Measurements from ENCODE around the gene FEV. TPM values are rescaled to one million over a fixed set of nuclear protein-coding genes. Genes with fewer than 3 reads are reported as not detected.

Gene FEV
- total RNA-seq, 1 donor from 2014 or later = not detected

GRCh38 chr2:218995561-218995960, 10.6 kb upstream of the FEV start:
- Histone ChIP-seq H3K4me3 (ENCODE audit: low read length in 3 of 3) (peak overlapping the region in 1 of 3 donors; percentile 66), H3K4me1 (ENCODE audit: control insufficient read depth in 3 of 3, insufficient read depth in 3 of 3, low read length in 3 of 3) (peaks cover 20 to 26% (median 24%) of the 10 kb centered on the region in 3 donors), H3K27ac (ENCODE audit: low read depth, low read length) (no peak overlapping the region), H3K36me3 (ENCODE audit: control insufficient read depth in 3 of 3, insufficient read depth in 3 of 3, low read length in 3 of 3) (no peaks in the 10 kb centered on the region), H3K9me3 (ENCODE audit: control insufficient read depth in 3 of 3, low read length in 3 of 3) (no peaks in the 10 kb centered on the region), H3K9ac (ENCODE audit: low read depth in 1 of 3, low read length in 3 of 3) (no peak overlapping the region), H3K27me3 (ENCODE audit: control insufficient read depth in 3 of 3, insufficient read depth in 3 of 3, low read length in 3 of 3) (peaks cover 70% of the 10 kb centered on the region in 3 donors)

- H3K27ac ChIP-seq (ENCODE audit: low read depth, low read length) = no peak within 1 kb of the TSS
- H3K27me3 ChIP-seq (ENCODE audit: control insufficient read depth in 3 of 3, insufficient read depth in 3 of 3, low read length in 3 of 3) = peaks cover 75 to 80% (median 78%) of the 10 kb centered on the region in 3 donors
- H3K4me3 ChIP-seq (ENCODE audit: low read length in 3 of 3) = peak within 1 kb of the TSS; percentile 23 to 66 (median 54)
- no peaks in the 10 kb centered on the region for H3K9me3 ChIP-seq (ENCODE audit: control insufficient read depth in 3 of 3, low read length in 3 of 3)
- H3K4me1 ChIP-seq (ENCODE audit: control insufficient read depth in 3 of 3, insufficient read depth in 3 of 3, low read length in 3 of 3) = peaks cover 20 to 26% (median 24%) of the 10 kb centered on the region in 3 donors
- H3K9ac ChIP-seq (ENCODE audit: low read depth in 1 of 3, low read length in 3 of 3) = peak within 1 kb of the TSS in 2 of 3 donors; percentile 45
- H3K36me3 ChIP-seq (ENCODE audit: control insufficient read depth in 3 of 3, insufficient read depth in 3 of 3, low read length in 3 of 3) = no peaks in the 10 kb centered on the region
Measured at GRCh38 chr2:218993345-218994315, 8.6 kb upstream of the FEV start, which contains the start of gene CRYBA2. CRYBA2 (minus strand) TSS chr2:218993422; CDS start chr2:218993176, 246 bp downstream.

DNA sequence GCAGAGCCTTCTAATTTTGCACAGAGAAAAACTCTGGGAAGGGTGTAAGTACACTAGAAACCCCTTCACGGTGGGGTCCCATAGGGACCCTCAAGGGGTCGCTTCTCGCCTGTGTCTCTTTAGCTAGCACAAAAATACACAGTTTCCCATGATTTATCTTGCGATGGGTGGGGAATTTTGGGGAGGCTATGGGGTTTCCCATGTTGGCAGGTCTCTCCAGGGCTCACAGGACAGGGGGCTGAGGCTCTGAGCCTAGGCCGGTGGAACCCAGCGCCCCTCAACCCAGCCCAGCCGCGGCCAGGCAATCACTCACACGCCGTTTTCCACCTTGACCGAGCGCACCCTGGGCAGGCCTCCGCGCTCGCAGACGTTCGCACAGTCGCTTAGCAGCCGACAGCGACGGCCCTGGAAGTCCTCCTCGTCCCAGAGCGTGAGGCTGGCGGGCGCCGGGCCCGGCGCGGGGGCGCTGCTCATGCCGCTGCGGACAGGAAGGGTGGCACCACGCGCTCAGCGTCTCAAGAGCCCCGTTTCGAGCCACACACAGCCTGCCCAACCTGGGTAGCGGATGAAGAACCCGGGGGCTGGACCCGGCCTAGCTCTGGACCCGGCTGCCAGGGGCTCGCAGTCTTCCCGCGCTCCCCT, 7.8 kb upstream of the FEV start:
- Histone ChIP-seq H3K9ac (ENCODE audit: low read depth in 1 of 3, low read length in 3 of 3) (peak overlapping the region in 1 of 3 donors; percentile 45), H3K4me1 (ENCODE audit: control insufficient read depth in 3 of 3, insufficient read depth in 3 of 3, low read length in 3 of 3) (peaks cover 20 to 26% (median 24%) of the 10 kb centered on the region in 3 donors), H3K27me3 (ENCODE audit: control insufficient read depth in 3 of 3, insufficient read depth in 3 of 3, low read length in 3 of 3) (peaks cover 80 to 88% (median 84%) of the 10 kb centered on the region in 3 donors)

DNA sequence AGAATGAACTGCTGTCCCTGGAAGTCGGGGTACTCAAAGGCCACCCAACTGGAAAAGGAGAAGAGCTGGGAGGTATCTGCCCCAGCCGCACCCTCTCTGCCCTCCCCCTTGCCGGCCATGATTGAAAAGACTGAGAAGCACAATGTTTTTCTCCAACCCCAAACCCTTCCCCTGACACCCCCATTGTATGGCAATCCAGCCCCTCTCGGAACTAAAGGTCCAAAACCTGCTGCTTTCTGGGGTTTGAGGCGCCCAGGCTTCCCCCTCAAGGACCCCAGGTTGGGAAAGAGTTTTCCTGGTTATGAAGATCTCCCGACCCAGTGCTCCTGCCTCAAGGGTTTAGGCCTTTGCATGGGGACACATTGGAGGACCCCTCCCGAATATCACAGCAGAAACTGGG, 7.2 kb upstream of the FEV start:
- peaks cover 86 to 93% (median 87%) of the 10 kb centered on the region in 3 donors for H3K27me3 ChIP-seq (ENCODE audit: control insufficient read depth in 3 of 3, insufficient read depth in 3 of 3, low read length in 3 of 3)
- no peak overlapping the region for H3K4me3 ChIP-seq (ENCODE audit: low read length in 3 of 3)
- no peak overlapping the region for H3K9ac ChIP-seq (ENCODE audit: low read depth in 1 of 3, low read length in 3 of 3)
- H3K9me3 ChIP-seq (ENCODE audit: control insufficient read depth in 3 of 3, low read length in 3 of 3) = no peaks in the 10 kb centered on the region
- no peak overlapping the region for H3K27ac ChIP-seq (ENCODE audit: low read depth, low read length)
- H3K36me3 ChIP-seq (ENCODE audit: control insufficient read depth in 3 of 3, insufficient read depth in 3 of 3, low read length in 3 of 3) = no peaks in the 10 kb centered on the region
- peaks cover 20 to 26% (median 24%) of the 10 kb centered on the region in 3 donors for H3K4me1 ChIP-seq (ENCODE audit: control insufficient read depth in 3 of 3, insufficient read depth in 3 of 3, low read length in 3 of 3)

More for the DNA sequence above, 7.8 kb upstream of the FEV start:
- Histone ChIP-seq H3K9me3 (ENCODE audit: control insufficient read depth in 3 of 3, low read length in 3 of 3) (no peaks in the 10 kb centered on the region), H3K27ac (ENCODE audit: low read depth, low read length) (no peak overlapping the region), H3K36me3 (ENCODE audit: control insufficient read depth in 3 of 3, insufficient read depth in 3 of 3, low read length in 3 of 3) (no peaks in the 10 kb centered on the region), H3K4me3 (ENCODE audit: low read length in 3 of 3) (peak overlapping the region in 2 of 3 donors; percentile 54 to 66)

DNA sequence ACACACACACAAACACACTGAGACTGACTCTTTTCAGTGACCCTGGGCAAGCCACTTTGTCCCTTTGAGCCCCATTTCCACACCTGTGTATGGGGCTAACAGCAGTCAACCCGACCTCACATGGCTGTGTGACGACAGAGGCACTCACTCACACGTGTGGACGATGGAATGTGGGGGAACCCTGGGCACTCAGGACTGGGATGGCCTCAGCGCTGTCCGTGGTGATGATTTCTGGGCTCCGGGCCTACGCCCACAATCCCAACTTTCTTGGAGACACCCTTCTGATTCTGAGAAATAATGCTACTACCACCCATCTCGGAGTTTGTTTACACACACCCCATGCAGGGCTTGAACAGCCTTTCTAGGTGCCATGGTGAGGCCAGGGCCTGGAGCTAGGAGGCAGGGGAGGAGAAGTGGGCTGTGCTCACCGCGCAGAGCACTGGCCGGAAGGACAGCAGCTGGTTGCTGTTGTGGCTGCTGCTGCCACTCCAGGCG, 6.7 kb upstream of the FEV start:
- Histone ChIP-seq H3K36me3 (ENCODE audit: control insufficient read depth in 3 of 3, insufficient read depth in 3 of 3, low read length in 3 of 3) (no peaks in the 10 kb centered on the region), H3K9me3 (ENCODE audit: control insufficient read depth in 3 of 3, low read length in 3 of 3) (no peaks in the 10 kb centered on the region), H3K4me1 (ENCODE audit: control insufficient read depth in 3 of 3, insufficient read depth in 3 of 3, low read length in 3 of 3) (peaks cover 20 to 26% (median 24%) of the 10 kb centered on the region in 3 donors), H3K9ac (ENCODE audit: low read depth in 1 of 3, low read length in 3 of 3) (no peak overlapping the region), H3K27ac (ENCODE audit: low read depth, low read length) (no peak overlapping the region), H3K27me3 (ENCODE audit: control insufficient read depth in 3 of 3, insufficient read depth in 3 of 3, low read length in 3 of 3) (peaks cover 90 to 97% (median 91%) of the 10 kb centered on the region in 3 donors), H3K4me3 (ENCODE audit: low read length in 3 of 3) (no peak overlapping the region)

GRCh38 chr2:218990612-218991011, 5.6 kb upstream of the FEV start:
- Histone ChIP-seq H3K27ac (ENCODE audit: low read depth, low read length) (no peak overlapping the region), H3K4me3 (ENCODE audit: low read length in 3 of 3) (no peak overlapping the region), H3K9me3 (ENCODE audit: control insufficient read depth in 3 of 3, low read length in 3 of 3) (no peaks in the 10 kb centered on the region), H3K4me1 (ENCODE audit: control insufficient read depth in 3 of 3, insufficient read depth in 3 of 3, low read length in 3 of 3) (peaks cover 12 to 18% (median 16%) of the 10 kb centered on the region in 3 donors), H3K36me3 (ENCODE audit: control insufficient read depth in 3 of 3, insufficient read depth in 3 of 3, low read length in 3 of 3) (no peaks in the 10 kb centered on the region), H3K9ac (ENCODE audit: low read depth in 1 of 3, low read length in 3 of 3) (no peak overlapping the region), H3K27me3 (ENCODE audit: control insufficient read depth in 3 of 3, insufficient read depth in 3 of 3, low read length in 3 of 3) (peaks cover 95 to 98% (median 95%) of the 10 kb centered on the region in 3 donors)

- Histone ChIP-seq H3K27ac (ENCODE audit: low read depth, low read length) (no peak overlapping the region), H3K4me1 (ENCODE audit: control insufficient read depth in 3 of 3, insufficient read depth in 3 of 3, low read length in 3 of 3) (peaks cover 12 to 19% (median 16%) of the 10 kb centered on the region in 3 donors), H3K9ac (ENCODE audit: low read depth in 1 of 3, low read length in 3 of 3) (no peak overlapping the region), H3K4me3 (ENCODE audit: low read length in 3 of 3) (no peak overlapping the region), H3K9me3 (ENCODE audit: control insufficient read depth in 3 of 3, low read length in 3 of 3) (no peaks in the 10 kb centered on the region), H3K36me3 (ENCODE audit: control insufficient read depth in 3 of 3, insufficient read depth in 3 of 3, low read length in 3 of 3) (no peaks in the 10 kb centered on the region), H3K27me3 (ENCODE audit: control insufficient read depth in 3 of 3, insufficient read depth in 3 of 3, low read length in 3 of 3) (peaks cover 93 to 96% (median 94%) of the 10 kb centered on the region in 3 donors)
Measured at GRCh38 chr2:218990052-218990451, 5.1 kb upstream of the FEV start.

DNA sequence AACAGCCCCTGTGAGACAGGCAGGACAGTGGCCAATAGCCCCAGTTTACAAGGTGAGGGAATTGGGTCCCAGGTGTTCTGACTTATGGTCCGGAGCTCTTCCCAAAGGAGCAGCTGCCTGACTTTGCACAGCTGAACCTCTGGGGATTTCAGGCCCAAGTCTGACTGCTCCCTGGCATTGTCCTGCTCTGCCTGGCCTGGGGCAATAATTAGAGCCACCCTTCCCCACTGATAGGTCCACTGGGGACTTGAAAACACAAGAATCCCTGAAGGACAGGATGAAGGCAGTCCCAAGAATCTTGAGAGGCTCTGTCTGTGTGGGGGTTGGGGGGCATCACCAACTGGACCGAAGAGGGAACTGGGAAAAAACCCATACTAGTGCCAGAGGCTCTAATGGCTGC, 3.7 kb upstream of the FEV start:
- Histone ChIP-seq H3K4me1 (ENCODE audit: control insufficient read depth in 3 of 3, insufficient read depth in 3 of 3, low read length in 3 of 3) (peaks cover 20 to 25% (median 22%) of the 10 kb centered on the region in 3 donors), H3K9me3 (ENCODE audit: control insufficient read depth in 3 of 3, low read length in 3 of 3) (no peaks in the 10 kb centered on the region), H3K27ac (ENCODE audit: low read depth, low read length) (no peak overlapping the region), H3K9ac (ENCODE audit: low read depth in 1 of 3, low read length in 3 of 3) (no peak overlapping the region), H3K27me3 (ENCODE audit: control insufficient read depth in 3 of 3, insufficient read depth in 3 of 3, low read length in 3 of 3) (peaks cover 94 to 95% (median 94%) of the 10 kb centered on the region in 3 donors), H3K36me3 (ENCODE audit: control insufficient read depth in 3 of 3, insufficient read depth in 3 of 3, low read length in 3 of 3) (no peaks in the 10 kb centered on the region), H3K4me3 (ENCODE audit: low read length in 3 of 3) (no peak overlapping the region)

DNA sequence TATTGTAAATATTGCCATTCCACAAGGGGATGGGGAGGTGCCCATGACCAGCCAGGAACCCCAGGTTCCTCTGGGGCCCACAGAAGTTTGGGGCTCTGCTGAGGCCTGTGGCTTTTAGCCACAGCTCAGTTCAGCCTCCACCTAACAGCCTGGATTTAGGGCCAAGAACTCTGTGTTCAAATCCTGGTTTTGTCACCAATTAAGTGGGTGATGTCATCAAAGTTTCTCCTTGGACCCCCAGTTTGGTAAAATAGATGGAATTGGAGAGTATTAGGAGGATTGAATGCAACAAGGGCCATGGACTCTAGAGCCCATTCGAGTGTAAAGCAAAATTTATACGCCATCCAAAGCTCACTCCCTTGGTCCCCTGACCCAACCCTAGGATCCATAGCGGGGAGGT, 3.2 kb upstream of the FEV start:
- Histone ChIP-seq H3K9me3 (ENCODE audit: control insufficient read depth in 3 of 3, low read length in 3 of 3) (no peaks in the 10 kb centered on the region), H3K27ac (ENCODE audit: low read depth, low read length) (no peak overlapping the region), H3K4me1 (ENCODE audit: control insufficient read depth in 3 of 3, insufficient read depth in 3 of 3, low read length in 3 of 3) (peaks cover 16 to 22% (median 22%) of the 10 kb centered on the region in 3 donors), H3K36me3 (ENCODE audit: control insufficient read depth in 3 of 3, insufficient read depth in 3 of 3, low read length in 3 of 3) (no peaks in the 10 kb centered on the region), H3K27me3 (ENCODE audit: control insufficient read depth in 3 of 3, insufficient read depth in 3 of 3, low read length in 3 of 3) (peaks cover 94 to 95% (median 94%) of the 10 kb centered on the region in 3 donors), H3K4me3 (ENCODE audit: low read length in 3 of 3) (no peak overlapping the region), H3K9ac (ENCODE audit: low read depth in 1 of 3, low read length in 3 of 3) (no peak overlapping the region)
